HL-60/S4 treated with phorbol 12-myristate 13-acetate at 8.2 ng/mL for 4 days and 3 days (cell line): Measurements from ENCODE around the gene C9orf50.

Source experiments
- in situ Hi-C: fragments of 300-500 bp; cut with MboI; formaldehyde crosslinking; loops from 2 replicates; pipeline ENCODE4 v1.15.0; 2022; ENCODE audit warnings: low sequenced_read_pairs

The C9orf50 gene

GRCh38 chr9:129648092-129648763 is 27.3 kb upstream of the C9orf50 start:
- in situ Hi-C loops, result no loop called here

DNA sequence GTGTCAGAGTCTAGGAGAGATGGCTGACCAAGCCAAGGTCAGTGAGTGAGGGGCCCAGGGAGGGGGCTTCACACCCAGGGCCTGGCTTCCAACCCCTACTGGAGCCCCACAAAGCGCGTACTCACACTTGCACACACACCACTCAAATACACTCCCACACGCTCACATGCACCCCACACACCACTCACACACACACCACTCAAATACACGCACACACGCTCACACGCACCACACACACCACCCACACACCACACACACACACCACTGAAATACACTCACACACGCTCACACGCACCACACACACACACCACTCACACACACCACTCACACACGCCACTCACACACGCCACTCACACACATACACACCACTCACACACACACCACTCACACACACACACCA is 26.7 kb upstream of the C9orf50 start:
- in situ Hi-C loops, result no loop called here

- in situ Hi-C loops, result no loop called here
These were observed 25.8 kb upstream of the C9orf50 start for GRCh38 chr9:129646654-129647053.

DNA sequence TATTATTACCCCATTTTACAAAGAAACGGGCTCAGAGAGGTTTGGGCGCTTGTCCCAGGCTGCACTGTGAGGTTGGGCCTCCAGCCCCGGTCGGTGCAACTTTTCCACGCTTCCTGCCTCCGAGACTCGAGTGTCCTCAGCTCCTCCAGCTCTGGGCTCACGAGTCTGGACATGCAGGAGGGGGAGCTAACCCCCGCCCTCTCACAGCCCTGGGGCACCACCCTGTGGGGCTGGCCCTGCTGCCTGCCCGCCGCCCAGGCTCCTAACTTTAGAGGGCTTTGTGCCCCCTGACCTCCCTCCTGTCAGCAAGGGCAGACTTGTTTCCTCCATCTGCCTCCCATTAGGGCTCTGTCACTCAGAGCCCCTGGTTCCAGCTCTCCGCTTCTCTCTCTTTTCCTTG is 25.4 kb upstream of the C9orf50 start:
- in situ Hi-C loops, result no loop called here

GRCh38 chr9:129644902-129645301 is 24.0 kb upstream of the C9orf50 start:
- in situ Hi-C loops, result no loop called here

DNA sequence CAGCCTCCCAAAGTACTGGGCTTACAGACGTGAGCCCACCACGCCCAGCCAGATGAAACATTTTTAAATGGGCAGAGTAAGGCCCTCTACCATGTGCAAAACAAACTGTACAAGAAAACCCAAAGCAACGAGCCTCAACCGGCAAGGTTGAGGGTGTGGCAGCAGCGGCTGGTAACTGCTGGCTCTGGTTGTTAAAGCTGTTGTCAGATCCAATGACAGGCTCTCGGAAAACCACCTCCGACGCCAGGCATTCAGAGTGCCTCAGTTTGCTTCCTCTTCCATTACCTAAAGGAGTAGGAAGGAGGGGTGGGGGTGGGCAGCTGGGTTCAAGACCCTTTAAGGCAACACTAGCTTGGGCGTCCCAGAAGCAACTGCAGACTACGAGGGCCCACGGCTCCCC is 23.5 kb upstream of the C9orf50 start:
- in situ Hi-C loops, result no loop called here

DNA sequence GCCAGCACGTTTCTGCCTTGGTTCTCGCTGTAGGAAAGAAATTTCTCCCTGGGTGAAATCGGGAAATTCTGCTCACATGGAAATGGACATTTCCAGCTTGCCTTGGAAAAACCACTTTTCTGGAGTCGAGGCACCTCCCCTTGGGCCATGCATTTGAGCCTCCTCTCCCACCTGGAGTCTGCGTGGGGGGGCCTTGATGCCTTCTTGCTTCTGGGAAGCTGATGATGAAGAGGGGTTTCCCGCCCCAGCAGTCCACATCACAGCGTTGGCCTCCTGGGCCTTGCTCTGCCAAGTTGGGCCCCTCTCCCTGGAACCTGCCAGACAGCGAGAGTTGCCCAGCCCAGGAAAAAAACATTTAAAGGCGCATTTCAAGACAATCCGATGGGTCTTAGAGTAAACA is 22.8 kb upstream of the C9orf50 start:
- in situ Hi-C loops, result no loop called here

- in situ Hi-C loops, result no loop called here
These were observed 21.1 kb upstream of the C9orf50 start, which contains the start of gene ASB6 for GRCh38 chr9:129641750-129642585. TSS of gene ASB6 (minus strand) at chr9:129642151. CDS start at chr9:129641999, 152 bp downstream.

- in situ Hi-C loops, result no loop called here
These were observed 20.2 kb upstream of the C9orf50 start for GRCh38 chr9:129640871-129641749.

DNA sequence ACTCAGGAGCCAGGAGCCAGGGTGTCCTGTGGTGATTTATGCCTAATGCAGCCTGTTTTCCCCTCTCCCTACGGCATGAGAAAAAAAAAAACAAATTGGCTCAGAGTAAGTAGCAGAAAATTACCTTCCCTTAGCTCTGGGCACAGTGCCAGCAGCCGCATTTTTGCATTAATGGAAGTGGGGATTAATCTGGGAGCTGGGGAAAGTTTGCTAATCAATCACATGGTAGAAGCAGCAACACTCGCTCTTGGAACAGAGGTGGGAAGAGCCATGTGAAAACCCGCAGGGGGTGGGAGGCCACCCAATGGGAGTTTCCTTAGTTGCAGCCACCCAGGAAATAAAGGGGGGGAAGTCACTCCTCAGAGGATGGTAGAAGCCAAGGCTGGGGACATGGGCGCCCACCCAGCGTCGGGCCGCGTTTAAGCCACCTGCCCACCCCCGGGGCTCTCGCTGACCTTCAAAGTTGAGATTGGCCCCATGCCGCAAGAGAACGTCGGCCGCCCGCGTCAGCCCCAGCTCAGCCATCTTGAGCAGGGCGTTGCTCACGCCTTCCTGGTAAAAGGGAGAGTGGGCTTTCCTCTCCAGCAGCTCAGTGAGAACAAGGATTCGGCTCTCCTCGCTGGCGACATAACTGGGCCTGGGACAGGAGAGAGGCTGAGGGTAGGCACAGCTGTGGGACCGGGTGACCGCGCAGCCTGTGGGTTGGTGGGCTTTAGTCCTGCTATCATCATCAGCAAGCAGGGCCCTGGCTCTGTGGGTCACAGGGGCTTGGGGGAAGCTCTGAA is 19.4 kb upstream of the C9orf50 start:
- in situ Hi-C loops, result no loop called here

DNA sequence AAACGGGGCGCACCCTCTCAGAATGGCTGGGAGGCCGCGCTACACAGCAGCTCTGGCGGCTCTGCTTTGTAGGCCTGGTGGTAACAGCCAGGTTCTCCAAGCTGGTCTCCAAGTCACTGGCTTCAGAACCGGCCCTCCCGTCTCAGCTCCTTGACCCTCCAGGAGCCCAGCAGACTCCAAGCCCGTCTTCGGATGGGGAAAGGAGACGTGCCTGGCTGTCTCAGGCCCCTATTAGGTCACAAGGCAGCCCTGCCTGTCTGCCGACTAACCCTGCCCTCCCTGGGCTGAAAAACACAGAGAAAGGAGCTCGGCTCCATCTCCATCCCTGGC is 18.8 kb upstream of the C9orf50 start:
- in situ Hi-C loops, result loop anchor here (10.0 kb wide), 1 partner anchor 145 kb away; no protein-coding TSS in a partner anchor

DNA sequence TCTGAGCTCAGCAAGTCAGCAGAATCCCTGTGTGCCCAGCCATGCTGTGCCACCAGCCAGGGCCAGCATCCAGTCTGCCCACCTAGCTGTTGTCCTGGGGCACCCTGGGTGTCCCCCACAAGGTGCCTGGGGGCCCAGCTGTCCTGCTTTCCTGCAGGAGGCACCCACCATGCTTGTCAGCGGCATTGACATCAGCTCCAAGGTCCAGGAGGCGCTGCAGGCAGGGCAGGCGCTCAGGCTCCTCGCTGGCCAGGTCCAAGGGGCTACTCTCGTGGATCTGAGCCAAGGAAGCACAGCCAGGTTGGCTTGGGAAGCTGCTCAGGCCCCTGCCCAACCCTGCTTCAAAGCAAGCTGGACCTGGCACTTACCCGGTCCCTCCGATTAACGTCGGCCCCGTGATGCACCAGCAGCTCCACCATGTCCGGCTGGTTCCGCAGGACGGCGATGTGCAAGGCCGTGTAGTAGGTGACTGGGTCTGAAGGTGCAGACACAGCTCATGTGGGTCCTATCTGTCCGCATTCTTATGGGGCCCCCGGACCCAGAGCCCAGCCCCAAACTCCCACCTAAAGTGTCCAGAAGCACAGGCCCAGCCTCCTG is 18.2 kb upstream of the C9orf50 start:
- in situ Hi-C loops, result loop anchor here (10.0 kb wide), 1 partner anchor 146 kb away; no protein-coding TSS in a partner anchor

GRCh38 chr9:129637673-129638439 is 17.0 kb upstream of the C9orf50 start:
- in situ Hi-C loops, result loop anchor here (10.0 kb wide), 1 partner anchor 147 kb away; no protein-coding TSS in a partner anchor

DNA sequence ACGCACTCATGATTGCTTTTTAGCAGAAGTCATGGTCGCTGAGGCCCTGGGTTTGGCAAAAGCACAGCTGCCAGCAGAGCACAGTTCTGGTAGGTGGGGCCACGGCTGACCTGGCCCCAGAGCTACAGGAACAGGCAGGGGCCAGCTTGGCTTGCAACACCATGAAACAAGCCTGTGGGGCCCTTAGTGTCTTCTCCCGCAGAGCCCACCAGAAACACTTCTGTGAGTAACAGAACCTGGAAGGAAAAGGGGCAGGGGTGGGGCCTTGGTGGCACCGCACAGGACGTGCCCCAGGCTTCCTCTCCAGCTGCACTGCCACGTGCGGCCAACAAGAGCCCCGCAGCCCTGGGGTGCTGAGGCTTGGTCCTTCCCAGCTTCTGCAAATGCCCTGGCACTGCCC is 16.2 kb upstream of the C9orf50 start:
- in situ Hi-C loops, result loop anchor here (10.0 kb wide), 1 partner anchor 148 kb away; no protein-coding TSS in a partner anchor

DNA sequence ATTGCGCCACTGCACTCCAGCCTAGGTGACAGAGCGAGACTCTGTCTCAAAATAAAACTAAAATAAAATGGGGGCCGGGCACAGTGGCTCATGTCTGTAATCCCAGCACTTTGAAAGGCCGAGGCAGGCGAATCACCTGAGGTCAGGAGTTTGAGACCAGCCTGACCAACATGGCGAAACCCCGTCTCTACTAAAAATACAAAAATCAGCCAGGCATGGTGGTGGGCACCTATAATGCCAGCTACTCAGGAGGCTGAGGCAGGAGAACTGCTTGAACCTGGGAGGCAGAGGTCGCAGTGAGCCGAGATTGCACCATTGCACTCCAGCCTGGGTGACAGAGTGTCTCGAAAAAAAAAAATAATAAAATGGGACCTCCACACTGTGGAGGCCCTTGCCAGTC is 15.4 kb upstream of the C9orf50 start:
- in situ Hi-C loops, result loop anchor here (10.0 kb wide), 1 partner anchor 148 kb away; no protein-coding TSS in a partner anchor

- in situ Hi-C loops, result loop anchor here (10.0 kb wide), 1 partner anchor 149 kb away; no protein-coding TSS in a partner anchor
These were observed 14.5 kb upstream of the C9orf50 start for GRCh38 chr9:129635099-129636065.

GRCh38 chr9:129633848-129634247 is 12.9 kb upstream of the C9orf50 start:
- in situ Hi-C loops, result loop anchor here (10.0 kb wide), 1 partner anchor 151 kb away; no protein-coding TSS in a partner anchor

DNA sequence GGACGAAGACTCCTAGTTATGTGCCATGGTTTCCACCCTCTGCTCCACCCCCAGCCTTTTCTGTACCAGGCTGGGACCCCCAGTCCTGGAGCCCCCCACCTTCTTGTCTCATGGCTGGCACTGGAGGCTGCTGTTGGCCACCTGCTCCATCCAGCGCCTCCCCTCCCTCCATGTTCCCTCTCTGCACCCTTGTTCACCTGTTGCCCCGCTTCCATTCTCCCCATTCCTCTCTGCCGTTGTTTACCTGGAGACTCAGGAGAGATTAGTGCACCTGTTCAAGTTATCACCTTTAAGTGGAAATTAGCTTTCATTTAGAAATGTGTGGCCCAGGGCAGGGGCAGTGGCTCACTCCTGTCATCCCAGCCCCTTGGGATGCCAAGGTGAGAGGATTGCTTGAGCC is 12.3 kb upstream of the C9orf50 start:
- in situ Hi-C loops, result loop anchor here (10.0 kb wide), 1 partner anchor 152 kb away; no protein-coding TSS in a partner anchor
